GM10266 (cell line): ENCODE results near the gene MED31.

Experiments used
- DNase-seq: peaks from one replicate; pipeline ENCODE4 v3.0.0; 2012; ENCODE audit errors: extremely low spot score
- TF ChIP-seq, protein P1 (sequence below): IDR thresholded peaks from 2 replicates; pipeline ENCODE4 v1.5.1; 2012; ENCODE audit warnings: mild to moderate bottlenecking, low read depth; ENCODE audit not compliant: control insufficient read depth, insufficient read depth; ENCODE audit errors: missing control alignments

The MED31 gene

DNA sequence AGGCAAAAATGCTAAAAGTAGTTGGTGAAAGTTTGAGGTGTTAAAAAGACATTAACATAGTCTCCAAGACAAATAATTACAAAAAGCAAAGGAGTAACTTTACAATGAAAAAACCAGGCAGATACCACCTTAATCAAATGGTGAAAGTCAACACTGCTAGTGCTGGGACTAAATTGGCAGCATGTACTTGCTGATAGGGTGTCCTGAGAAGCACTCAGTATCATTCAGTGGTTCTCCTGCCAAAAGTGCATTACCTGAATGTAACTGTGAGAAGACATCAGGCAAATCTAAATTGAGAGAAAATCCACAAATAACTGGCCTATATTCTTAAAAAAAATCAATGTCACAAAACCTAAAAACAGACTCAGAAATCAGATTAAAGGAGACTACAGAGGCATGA, 18.9 kb downstream of the MED31 start:
- TF ChIP-seq, protein P1, sequence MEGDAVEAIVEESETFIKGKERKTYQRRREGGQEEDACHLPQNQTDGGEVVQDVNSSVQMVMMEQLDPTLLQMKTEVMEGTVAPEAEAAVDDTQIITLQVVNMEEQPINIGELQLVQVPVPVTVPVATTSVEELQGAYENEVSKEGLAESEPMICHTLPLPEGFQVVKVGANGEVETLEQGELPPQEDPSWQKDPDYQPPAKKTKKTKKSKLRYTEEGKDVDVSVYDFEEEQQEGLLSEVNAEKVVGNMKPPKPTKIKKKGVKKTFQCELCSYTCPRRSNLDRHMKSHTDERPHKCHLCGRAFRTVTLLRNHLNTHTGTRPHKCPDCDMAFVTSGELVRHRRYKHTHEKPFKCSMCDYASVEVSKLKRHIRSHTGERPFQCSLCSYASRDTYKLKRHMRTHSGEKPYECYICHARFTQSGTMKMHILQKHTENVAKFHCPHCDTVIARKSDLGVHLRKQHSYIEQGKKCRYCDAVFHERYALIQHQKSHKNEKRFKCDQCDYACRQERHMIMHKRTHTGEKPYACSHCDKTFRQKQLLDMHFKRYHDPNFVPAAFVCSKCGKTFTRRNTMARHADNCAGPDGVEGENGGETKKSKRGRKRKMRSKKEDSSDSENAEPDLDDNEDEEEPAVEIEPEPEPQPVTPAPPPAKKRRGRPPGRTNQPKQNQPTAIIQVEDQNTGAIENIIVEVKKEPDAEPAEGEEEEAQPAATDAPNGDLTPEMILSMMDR, result no peak
- no peak for DNase-seq

DNA sequence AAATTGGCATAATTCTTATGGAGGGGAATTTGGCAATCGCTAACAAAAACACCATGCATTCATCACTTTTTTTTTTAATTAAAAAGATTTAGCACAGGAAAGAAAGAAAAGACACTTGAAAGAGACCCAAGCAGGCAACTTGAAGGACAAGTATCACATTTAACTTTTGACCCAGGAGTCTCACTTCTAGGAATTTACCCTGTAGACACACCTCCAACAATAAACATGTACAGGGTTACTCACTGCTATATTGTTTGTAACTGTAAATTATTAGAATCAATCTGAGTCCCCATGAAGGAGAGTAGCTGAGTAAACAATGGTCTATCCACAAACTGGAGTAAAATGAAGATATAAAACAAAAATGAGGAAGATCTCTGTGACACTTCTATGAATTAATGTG, 21.0 kb downstream of the MED31 start:
- TF ChIP-seq, protein P1, result no peak
- DNase-seq, result no peak

DNA sequence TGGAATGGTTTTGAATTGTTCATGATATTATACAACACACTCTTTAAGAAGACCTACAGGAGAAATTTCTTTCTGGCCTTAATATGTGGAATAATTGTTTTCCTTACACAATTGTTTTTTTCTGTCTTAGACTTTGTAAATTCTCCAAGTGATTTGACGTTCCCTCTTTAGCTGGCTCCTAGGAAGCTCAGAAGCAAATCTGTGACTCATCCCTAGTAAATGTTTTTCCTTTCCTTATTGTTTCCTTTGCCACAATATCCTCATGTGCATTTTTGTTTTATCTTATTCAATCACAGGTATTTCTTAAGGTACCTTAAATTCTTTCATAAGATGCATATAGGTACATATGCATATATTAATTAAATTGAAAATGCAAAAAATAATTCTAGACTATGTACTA, 24.4 kb downstream of the MED31 start:
- DNase-seq, result no peak
- TF ChIP-seq, protein P1, result no peak

DNA sequence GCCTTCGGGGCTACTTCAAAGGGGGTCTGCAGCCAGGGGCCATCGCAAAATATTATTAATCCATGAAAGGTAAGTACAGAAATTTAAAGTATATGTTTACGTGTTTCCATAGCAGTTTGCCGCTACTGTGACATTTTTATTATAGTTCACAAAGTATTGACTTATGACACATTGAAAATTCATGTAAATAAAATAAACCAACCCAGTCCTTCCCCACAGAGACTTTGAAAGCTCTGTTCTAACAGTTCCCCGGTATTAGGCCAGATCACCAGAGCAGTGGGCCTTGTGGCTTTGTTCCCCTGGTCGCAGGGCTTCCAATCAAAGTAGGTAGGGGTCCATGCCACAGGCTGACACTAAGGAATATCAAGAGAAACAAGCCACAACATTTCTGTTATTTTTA, 24.8 kb downstream of the MED31 start:
- TF ChIP-seq, protein P1, result no peak
- DNase-seq, result no peak

DNA sequence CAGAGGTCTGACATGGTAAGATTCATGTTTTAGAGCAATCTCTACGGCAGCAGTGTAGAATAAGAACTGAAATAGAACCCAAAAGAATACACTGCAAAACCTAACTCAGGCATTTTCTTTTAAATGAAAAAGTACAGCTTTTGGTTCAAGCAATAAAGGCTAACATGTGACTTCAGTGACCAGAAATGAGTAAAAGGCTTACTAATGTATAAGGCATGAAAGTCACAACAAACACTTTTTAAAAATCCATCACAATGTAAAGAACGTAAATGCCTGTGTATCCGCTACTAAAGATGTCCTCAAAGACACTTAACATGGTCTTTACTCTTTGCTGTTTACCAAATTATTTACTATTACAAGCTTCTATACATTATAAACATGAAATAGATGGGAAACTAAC, 27.5 kb downstream of the MED31 start:
- DNase-seq, result no peak
- TF ChIP-seq, protein P1, result no peak

DNA sequence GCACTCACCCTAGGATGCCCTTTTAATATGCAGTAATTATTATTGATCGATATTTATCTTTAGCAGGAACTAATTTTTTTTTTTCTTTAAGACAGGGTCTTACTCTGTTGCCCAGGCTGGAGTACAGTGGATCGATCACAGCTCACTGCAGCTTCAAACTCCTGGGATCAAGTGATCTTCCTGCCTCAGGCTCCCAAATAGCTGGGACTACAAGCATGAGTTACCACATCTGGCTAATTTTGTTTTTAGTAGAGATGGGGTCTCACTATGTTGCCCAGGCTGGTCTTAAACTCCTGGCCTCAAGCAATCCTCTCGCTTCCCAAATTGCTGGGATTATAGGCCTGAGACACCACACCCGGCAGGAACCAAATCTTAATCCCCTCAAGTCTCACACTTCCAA, 40.2 kb downstream of the MED31 start:
- no peak for DNase-seq
- TF ChIP-seq, protein P1, result no peak

DNA sequence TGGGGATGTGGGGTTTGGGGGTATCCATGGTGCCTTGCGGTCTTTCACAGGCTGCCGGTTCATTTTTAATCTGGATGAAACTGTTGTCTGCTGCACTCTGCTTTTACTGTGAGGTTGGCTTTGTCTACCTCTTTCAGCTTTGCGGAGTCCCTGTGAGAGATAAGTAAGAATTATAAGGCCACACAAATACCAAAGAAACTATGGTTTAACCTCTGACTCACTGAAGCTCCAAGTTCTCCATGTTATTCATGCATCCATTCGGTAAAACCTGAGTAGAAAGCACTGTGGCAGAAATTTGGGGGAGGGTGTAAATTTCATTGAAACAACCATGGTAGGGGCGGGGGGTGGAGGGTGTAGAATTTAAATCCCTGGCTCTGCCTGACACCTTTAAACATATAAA, 41.4 kb downstream of the MED31 start:
- no peak for DNase-seq
- TF ChIP-seq, protein P1, result no peak
